OCI-LY1 (cell line): Measurements from ENCODE around the gene SERHL2.
"Not testable (repeated sequence)": the region's sequence is repeated elsewhere in the genome, so short reads cannot be mapped to it uniquely, and the experiment has no call there.

Experiments used
- CTCF ChIP-seq: fragments of 200-600 bp; sonication (generic), shearing (Covaris generic); IDR thresholded peaks from 2 replicates; pipeline ENCODE4 v1.5.1; 2017; ENCODE audit warnings: mild to moderate bottlenecking, antibody characterized with exemption, low read length, moderate library complexity, mixed read lengths
- EZH2 ChIP-seq: fragments of 200-600 bp; sonication (generic), shearing (Covaris generic); IDR thresholded peaks from 2 replicates; pipeline ENCODE4 v1.8.0; 2017; ENCODE audit warnings: borderline replicate concordance, mixed run types, mild to moderate bottlenecking, antibody characterized with exemption, low read length, moderate library complexity, mixed read lengths

- TF ChIP-seq CTCF, EZH2: not testable (repeated sequence)
These were observed 22.2 kb upstream of the SERHL2 start for GRCh38 chr22:42531401-42532084.
